Vagina (tissue), 2 donors: Measurements from ENCODE around the gene GPR87.

Experiments
- CTCF ChIP-seq, 3 experiments: fragments of 450-650 bp in 2 of 3; fragments of 200-600 bp in 1 of 3; sonication (generic) in 1 of 3; IDR thresholded peaks; one replicate each; pipeline ENCODE4 v1.5.1; 2017 to 2019; ENCODE audit warnings: antibody characterized with exemption in 3 of 3, mild to moderate bottlenecking in 2 of 3, moderate library complexity in 2 of 3
- POLR2A ChIP-seq, 2 donors: fragments of 450-650 bp; IDR thresholded peaks; one replicate each; pipeline ENCODE4 v1.6.1; 2017; ENCODE audit warnings: antibody characterized with exemption in 2 of 2, mild to moderate bottlenecking in 2 of 2, moderate library complexity in 2 of 2

DNA sequence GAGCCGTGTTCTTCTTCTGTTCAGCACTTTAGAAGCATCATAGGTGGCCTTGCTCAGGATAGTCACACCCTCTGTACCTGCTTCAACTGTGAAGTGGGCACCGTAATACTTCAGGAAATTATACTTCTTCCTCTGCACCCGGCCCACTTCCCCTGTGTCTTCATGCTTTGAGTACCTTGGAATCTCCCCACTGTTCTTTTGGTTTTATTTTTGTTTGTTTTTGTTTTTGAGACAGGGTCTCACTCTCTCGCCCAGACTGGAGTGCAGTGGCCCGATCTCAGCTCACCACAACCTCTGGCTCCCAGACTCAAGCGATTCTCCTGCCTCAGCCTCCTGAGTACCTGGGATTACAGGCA lies 40.0 kb downstream of the GPR87 start:
- TF ChIP-seq POLR2A (IDR thresholded peaks at IDR 0.05), result no peak
- no peak for TF ChIP-seq CTCF (IDR thresholded peaks at IDR 0.05)
